H9 (cell line): ENCODE measurements around the gene RCAN3. TPM values are rescaled to one million over a fixed set of nuclear protein-coding genes. Genes with fewer than 3 reads are reported as not detected.

ENCODE experiments used
- DNase-seq: peaks from one replicate; pipeline ENCODE4 v3.0.0-alpha.2; 2017
- H2AFZ ChIP-seq: one replicate; pipeline ENCODE4 v1.6.1; 2013; ENCODE audit warnings: mild to moderate bottlenecking, low read length, control low read depth, moderate library complexity
- H2AK5ac ChIP-seq: 2 replicates; pipeline ENCODE4 v1.6.1; 2013; ENCODE audit warnings: low read length, control low read depth, mixed read lengths; ENCODE audit not compliant: insufficient read length
- H2BK120ac ChIP-seq: one replicate; pipeline ENCODE4 v1.6.1; 2013; ENCODE audit warnings: low read depth, mild to moderate bottlenecking, low read length, control low read depth, inconsistent platforms; ENCODE audit not compliant: poor library complexity, severe bottlenecking
- H2BK12ac ChIP-seq: 2 replicates; pipeline ENCODE4 v1.6.1; 2013; ENCODE audit warnings: low read length, control low read depth, mixed read lengths, low read depth; ENCODE audit not compliant: insufficient read length
- H2BK15ac ChIP-seq: 2 replicates; pipeline ENCODE4 v1.6.1; 2013; ENCODE audit warnings: low read depth, low read length, control low read depth
- H2BK20ac ChIP-seq: one replicate; pipeline ENCODE4 v1.6.1; 2013; ENCODE audit warnings: low read depth, mild to moderate bottlenecking, low read length, control low read depth, inconsistent platforms; ENCODE audit not compliant: poor library complexity, severe bottlenecking
- H2BK5ac ChIP-seq: 2 replicates; pipeline ENCODE4 v1.6.1; 2013; ENCODE audit warnings: low read length, control low read depth, mixed read lengths; ENCODE audit not compliant: insufficient read length
- H3K14ac ChIP-seq: 2 replicates; pipeline ENCODE4 v1.6.1; 2013; ENCODE audit warnings: low read length, control low read depth; ENCODE audit not compliant: insufficient read depth
- H3K18ac ChIP-seq: 2 replicates; pipeline ENCODE4 v1.6.1; 2013; ENCODE audit warnings: low read depth, mild to moderate bottlenecking, mixed read lengths, low read length, control low read depth; ENCODE audit not compliant: insufficient read length
- H3K23ac ChIP-seq: 2 replicates; pipeline ENCODE4 v1.6.1; 2013; ENCODE audit warnings: low read length, control low read depth, mixed read lengths, low read depth; ENCODE audit not compliant: insufficient read length
- H3K23me2 ChIP-seq: 2 replicates; pipeline ENCODE4 v1.6.1; 2013; ENCODE audit warnings: low read depth, mild to moderate bottlenecking, mixed read lengths, low read length, control low read depth; ENCODE audit not compliant: insufficient read length, poor library complexity, severe bottlenecking
- H3K27ac ChIP-seq: 2 replicates; pipeline ENCODE4 v1.5.1; 2013; ENCODE audit warnings: low read length, control low read depth, mixed read lengths, low read depth; ENCODE audit not compliant: insufficient read length
- H3K27me3 ChIP-seq: 2 replicates; pipeline ENCODE4 v1.6.1; 2013; ENCODE audit warnings: low read length, control low read depth, inconsistent platforms; ENCODE audit not compliant: insufficient read depth
- H3K4ac ChIP-seq: 2 replicates; pipeline ENCODE4 v1.6.1; 2013; ENCODE audit warnings: low read depth, mild to moderate bottlenecking, control low read depth, inconsistent platforms, low read length, moderate library complexity
- H3K4me1 ChIP-seq: 2 replicates; pipeline ENCODE4 v1.6.1; 2013; ENCODE audit warnings: low read length, control low read depth, inconsistent platforms; ENCODE audit not compliant: insufficient read depth
- H3K4me2 ChIP-seq: 2 replicates; pipeline ENCODE4 v1.6.1; 2013; ENCODE audit warnings: low read length, control low read depth, mixed read lengths; ENCODE audit not compliant: insufficient read length, insufficient read depth
- H3K56ac ChIP-seq: 2 replicates; pipeline ENCODE4 v1.6.1; 2013; ENCODE audit warnings: low read depth, mild to moderate bottlenecking, mixed read lengths, low read length, control low read depth; ENCODE audit not compliant: insufficient read length
- H3K79me1 ChIP-seq: 2 replicates; pipeline ENCODE4 v1.6.1; 2013; ENCODE audit warnings: low read depth, mild to moderate bottlenecking, moderate library complexity, low read length, control low read depth, inconsistent platforms; ENCODE audit not compliant: insufficient read depth, poor library complexity, severe bottlenecking
- H3K79me2 ChIP-seq: 2 replicates; pipeline ENCODE4 v1.6.1; 2013; ENCODE audit warnings: low read length, control low read depth, inconsistent platforms; ENCODE audit not compliant: insufficient read depth
- H3K9ac ChIP-seq: 2 replicates; pipeline ENCODE4 v1.6.1; 2013; ENCODE audit warnings: low read length, control low read depth, mixed read lengths; ENCODE audit not compliant: insufficient read length; ENCODE audit errors: extremely low read depth
- H3K9me3 ChIP-seq: one replicate; pipeline ENCODE4 v1.6.1; 2013; ENCODE audit warnings: low read depth, low read length, inconsistent platforms; ENCODE audit not compliant: control insufficient read depth
- H3T11ph ChIP-seq: one replicate; pipeline ENCODE4 v1.6.1; 2013; ENCODE audit warnings: mild to moderate bottlenecking, low read length, control low read depth, inconsistent platforms
- H4K20me1 ChIP-seq: one replicate; pipeline ENCODE4 v1.6.1; 2013; ENCODE audit not compliant: control insufficient read depth, insufficient read length, insufficient read depth
- H4K5ac ChIP-seq: 2 replicates; pipeline ENCODE4 v1.6.1; 2013; ENCODE audit warnings: low read depth, mild to moderate bottlenecking, mixed read lengths, low read length, control low read depth; ENCODE audit not compliant: insufficient read length
- H4K8ac ChIP-seq: replicated peaks from 2 replicates; pipeline ENCODE4 v1.6.1; 2013; ENCODE audit warnings: low read length, control low read depth, mixed read lengths, low read depth; ENCODE audit not compliant: insufficient read length
- H4K91ac ChIP-seq: 2 replicates; pipeline ENCODE4 v1.6.1; 2013; ENCODE audit warnings: low read depth, mild to moderate bottlenecking, moderate library complexity, mixed read lengths, low read length, control low read depth; ENCODE audit not compliant: insufficient read length
- H3K27ac Mint-ChIP-seq, 3 experiments: 2 replicates in 2 of 3; 3 replicates in 1 of 3; pipeline ENCODE4 v1.8.0; 2020 to 2021; ENCODE audit warnings: mixed read lengths in 3 of 3, mild to moderate bottlenecking in 1 of 3, moderate library complexity in 1 of 3
- H3K27me3 Mint-ChIP-seq: 2 replicates; pipeline ENCODE4 v1.8.0; 2021; ENCODE audit warnings: low read depth, mild to moderate bottlenecking, moderate library complexity, mixed read lengths
- H3K36me3 Mint-ChIP-seq, 3 experiments: 2 replicates in 2 of 3; 3 replicates in 1 of 3; pipeline ENCODE4 v1.8.0; 2020 to 2021; ENCODE audit warnings: low read depth in 3 of 3, mixed read lengths in 3 of 3; ENCODE audit not compliant: insufficient read depth in 1 of 3
- H3K4me1 Mint-ChIP-seq, 2 experiments: 2 replicates each; pipeline ENCODE4 v1.8.0; 2020; ENCODE audit warnings: mixed read lengths in 2 of 2
- H3K4me3 Mint-ChIP-seq, 2 experiments: 2 replicates in 1 of 2; 3 replicates in 1 of 2; pipeline ENCODE4 v1.8.0; 2020 to 2021; ENCODE audit warnings: mild to moderate bottlenecking in 2 of 2, mixed read lengths in 2 of 2, moderate library complexity in 1 of 2
- H3K9me3 Mint-ChIP-seq, 2 experiments: 2 replicates in 1 of 2; 3 replicates in 1 of 2; pipeline ENCODE4 v1.8.0; 2020; ENCODE audit warnings: mild to moderate bottlenecking in 2 of 2, mixed read lengths in 2 of 2, moderate library complexity in 1 of 2
- WGBS: extraction: QIAGEN DNeasy Blood & Tissue Kit; methylation state at CpG from one replicate; pipeline ENCODE4 v1.1.7; 2013; ENCODE audit warnings: missing lambda C conversion rate, low lambda C conversion rate, mixed read lengths; ENCODE audit not compliant: insufficient read length; ENCODE audit errors: extremely low coverage; 5-methylcytosine and 5-hydroxymethylcytosine counted together
- total RNA-seq: library from RNA; stranded (reverse); gene quantifications from 2 replicates; pipeline ENCODE4 v1.2.1, GENCODE V29; 2021
- TF ChIP-seq, protein P1 (sequence below): fragments of 200-600 bp; sonication (generic); conservative IDR thresholded peaks from 3 replicates; pipeline ENCODE4 v1.8.0; 2021; ENCODE audit warnings: antibody characterized with exemption, mild to moderate bottlenecking

The RCAN3 gene
- total RNA-seq, 1 experiment from 2014 or later, result 13.0 TPM

DNA sequence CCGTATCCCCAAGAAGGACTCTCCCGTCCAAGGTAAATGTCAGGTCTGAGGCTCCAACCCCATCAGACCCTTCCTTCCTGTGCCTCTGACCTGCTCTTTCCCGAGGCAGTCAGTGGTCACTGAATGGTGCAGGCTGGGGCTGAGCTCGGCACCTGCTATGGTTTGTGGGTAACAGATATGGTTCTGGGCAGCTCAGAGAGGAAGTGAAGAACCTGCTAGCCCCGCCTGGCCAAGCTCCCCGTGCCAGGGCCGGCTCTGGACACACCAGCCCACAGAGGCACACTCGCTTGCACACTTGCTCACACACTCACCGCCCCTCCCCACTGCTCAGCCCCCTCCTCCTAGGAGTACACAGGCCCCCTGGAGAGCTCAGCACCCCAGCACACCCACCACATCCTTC lies 69.7 kb downstream of the RCAN3 start:
- Mint-ChIP-seq H3K4me3 (no peak overlapping the region), H3K4me1 (peaks cover 15 to 16% of the 10 kb centered on the region in 2 experiments), H3K36me3 (no peaks in the 10 kb centered on the region; a peak in 1 of 7 replicates), H3K27ac (peak overlapping the region in 1 of 3 experiments; percentile 91; a peak in 4 of 7 replicates), H3K27me3 (no peaks in the 10 kb centered on the region), H3K9me3 (no peaks in the 10 kb centered on the region)
- Histone ChIP-seq H3K9ac (no peak overlapping the region), H3K9me3 (no peaks in the 10 kb centered on the region), H2BK20ac (no peak overlapping the region), H2BK12ac (no peak overlapping the region), H3K4me2 (no peak overlapping the region), H3K79me2 (no peaks in the 10 kb centered on the region), H3K23me2 (no peaks in the 10 kb centered on the region), H2AK5ac (no peak overlapping the region), H4K8ac (no peak overlapping the region), H4K20me1 (no peaks in the 10 kb centered on the region), H2BK5ac (no peak overlapping the region), H2BK120ac (no peak overlapping the region), H3K18ac (no peak overlapping the region), H4K5ac (no peak overlapping the region), H3K27me3 (no peaks in the 10 kb centered on the region), H3K79me1 (no peaks in the 10 kb centered on the region), H3K14ac (no peak overlapping the region), H2BK15ac (no peak overlapping the region), H3K23ac (no peak overlapping the region), H2AFZ (no peak overlapping the region), H4K91ac (no peak overlapping the region), H3K4ac (no peak overlapping the region), H3K4me1 (no peaks in the 10 kb centered on the region), H3K56ac (no peak overlapping the region), H3T11ph (no peak overlapping the region), H3K27ac (no peak overlapping the region)
- WGBS, result no CpG with 5 or more reads among the region's 9 CpGs
- no peak for DNase-seq
- TF ChIP-seq, protein P1, sequence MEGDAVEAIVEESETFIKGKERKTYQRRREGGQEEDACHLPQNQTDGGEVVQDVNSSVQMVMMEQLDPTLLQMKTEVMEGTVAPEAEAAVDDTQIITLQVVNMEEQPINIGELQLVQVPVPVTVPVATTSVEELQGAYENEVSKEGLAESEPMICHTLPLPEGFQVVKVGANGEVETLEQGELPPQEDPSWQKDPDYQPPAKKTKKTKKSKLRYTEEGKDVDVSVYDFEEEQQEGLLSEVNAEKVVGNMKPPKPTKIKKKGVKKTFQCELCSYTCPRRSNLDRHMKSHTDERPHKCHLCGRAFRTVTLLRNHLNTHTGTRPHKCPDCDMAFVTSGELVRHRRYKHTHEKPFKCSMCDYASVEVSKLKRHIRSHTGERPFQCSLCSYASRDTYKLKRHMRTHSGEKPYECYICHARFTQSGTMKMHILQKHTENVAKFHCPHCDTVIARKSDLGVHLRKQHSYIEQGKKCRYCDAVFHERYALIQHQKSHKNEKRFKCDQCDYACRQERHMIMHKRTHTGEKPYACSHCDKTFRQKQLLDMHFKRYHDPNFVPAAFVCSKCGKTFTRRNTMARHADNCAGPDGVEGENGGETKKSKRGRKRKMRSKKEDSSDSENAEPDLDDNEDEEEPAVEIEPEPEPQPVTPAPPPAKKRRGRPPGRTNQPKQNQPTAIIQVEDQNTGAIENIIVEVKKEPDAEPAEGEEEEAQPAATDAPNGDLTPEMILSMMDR, result no peak
